Measurements from ENCODE around the gene LRP8.

Gene LRP8

GRCh38 chr1:53295726-53296116 is 32.1 kb downstream of the LRP8 start:
- no peak for DNase-seq (ENCODE audit: low read depth)
- TF ChIP-seq CTCF (conservative IDR thresholded peaks at IDR 0.05; ENCODE audit: low read length): no peak
- H3K4me3 ChIP-seq (ENCODE audit: low read length): no peak overlapping the region

GRCh38 chr1:53295295-53295694 is 32.6 kb downstream of the LRP8 start:
- H3K4me3 ChIP-seq (ENCODE audit: low read length): no peak overlapping the region
- DNase-seq (ENCODE audit: low read depth): no peak
- no peak for TF ChIP-seq CTCF (conservative IDR thresholded peaks at IDR 0.05; ENCODE audit: low read length)

GRCh38 chr1:53294567-53294966 is 33.3 kb downstream of the LRP8 start:
- no peak overlapping the region for H3K4me3 ChIP-seq (ENCODE audit: low read length)
- DNase-seq (ENCODE audit: low read depth): peak; percentile 45
- TF ChIP-seq CTCF (conservative IDR thresholded peaks at IDR 0.05; ENCODE audit: low read length): no peak

- TF ChIP-seq CTCF (conservative IDR thresholded peaks at IDR 0.05; ENCODE audit: low read length): no peak
- DNase-seq (ENCODE audit: low read depth): no peak
- no peak overlapping the region for H3K4me3 ChIP-seq (ENCODE audit: low read length)
Measured at GRCh38 chr1:53294061-53294460, 33.8 kb downstream of the LRP8 start.

- DNase-seq (ENCODE audit: low read depth): peak; percentile 33
- H3K4me3 ChIP-seq (ENCODE audit: low read length): no peak overlapping the region
- no peak for TF ChIP-seq CTCF (conservative IDR thresholded peaks at IDR 0.05; ENCODE audit: low read length)
Measured at GRCh38 chr1:53293123-53293522, 34.7 kb downstream of the LRP8 start.

- DNase-seq (ENCODE audit: low read depth): no peak
- TF ChIP-seq CTCF (conservative IDR thresholded peaks at IDR 0.05; ENCODE audit: low read length): no peak
- H3K4me3 ChIP-seq (ENCODE audit: low read length): no peak overlapping the region
Measured at GRCh38 chr1:53292690-53293089, 35.2 kb downstream of the LRP8 start.

- no peak overlapping the region for H3K4me3 ChIP-seq (ENCODE audit: low read length)
- no peak for DNase-seq (ENCODE audit: low read depth)
- TF ChIP-seq CTCF (conservative IDR thresholded peaks at IDR 0.05; ENCODE audit: low read length): no peak
Measured at GRCh38 chr1:53291574-53291973, 36.3 kb downstream of the LRP8 start.

Data from AG10803 (cell line).